HEK293T (cell line): ENCODE measurements around the gene HDLBP.

ENCODE experiments used
- CTCF ChIA-PET: fragments of 350-600 bp; formaldehyde crosslinking; extraction: SDS; loops from one replicate; lab custom pipeline; 2021; ENCODE audit warnings: antibody characterized with exemption, inconsistent platforms; lab: Yijun Ruan, JAX
- POLR2A ChIA-PET: fragments of 350-600 bp; formaldehyde crosslinking; extraction: SDS; loops from one replicate; lab custom pipeline; 2020; ENCODE audit warnings: antibody characterized with exemption, inconsistent platforms; lab: Yijun Ruan, JAX
- DNase-seq: peaks from one replicate; pipeline ENCODE4 v3.0.0; 2012; ENCODE audit warnings: mixed read lengths; ENCODE audit errors: extremely low spot score
- ARNT ChIP-seq: fragments of 450-650 bp; IDR thresholded peaks from 2 replicates; pipeline ENCODE4 v1.6.1; 2017; ENCODE audit warnings: mild to moderate bottlenecking
- BHLHE40 ChIP-seq: fragments of 450-650 bp; IDR thresholded peaks from 2 replicates; pipeline ENCODE4 v1.6.1; 2016; ENCODE audit warnings: mild to moderate bottlenecking, moderate library complexity, borderline replicate concordance
- CTBP1 ChIP-seq: fragments of 450-650 bp; IDR thresholded peaks from 2 replicates; pipeline ENCODE4 v1.6.1; 2016; ENCODE audit warnings: borderline replicate concordance
- ELF4 ChIP-seq: fragments of 450-650 bp; IDR thresholded peaks from 2 replicates; pipeline ENCODE4 v1.6.1; 2017; ENCODE audit warnings: antibody characterized with exemption
- FOXA1 ChIP-seq: fragments of 450-650 bp; IDR thresholded peaks from 2 replicates; pipeline ENCODE4 v1.6.1; 2016; ENCODE audit warnings: mild to moderate bottlenecking
- FOXK2 ChIP-seq: fragments of 450-650 bp; IDR thresholded peaks from 2 replicates; pipeline ENCODE4 v1.6.1; 2016; ENCODE audit warnings: mild to moderate bottlenecking
- FOXM1 ChIP-seq: fragments of 450-650 bp; IDR thresholded peaks from 2 replicates; pipeline ENCODE4 v1.6.1; 2017; ENCODE audit warnings: mild to moderate bottlenecking, borderline replicate concordance
- HDGF ChIP-seq: fragments of 450-650 bp; IDR thresholded peaks from 2 replicates; pipeline ENCODE4 v1.6.1; 2017; ENCODE audit warnings: antibody characterized with exemption, borderline replicate concordance
- L3MBTL2 ChIP-seq: fragments of 450-650 bp; conservative IDR thresholded peaks from 2 replicates; pipeline ENCODE4 v1.6.1; 2016; ENCODE audit warnings: mild to moderate bottlenecking
- LEF1 ChIP-seq: fragments of 450-650 bp; IDR thresholded peaks from 2 replicates; pipeline ENCODE4 v1.6.1; 2017; ENCODE audit warnings: mild to moderate bottlenecking, borderline replicate concordance
- NFRKB ChIP-seq: fragments of 450-650 bp; IDR thresholded peaks from 2 replicates; pipeline ENCODE4 v1.6.1; 2016; ENCODE audit warnings: mild to moderate bottlenecking, moderate library complexity
- SP1 ChIP-seq: fragments of 450-650 bp; IDR thresholded peaks from 2 replicates; pipeline ENCODE4 v1.6.1; 2017
- SUZ12 ChIP-seq: fragments of 450-650 bp; IDR thresholded peaks from 2 replicates; pipeline ENCODE4 v1.6.1; 2016; ENCODE audit warnings: mild to moderate bottlenecking
- TARDBP ChIP-seq: fragments of 450-650 bp; IDR thresholded peaks from 2 replicates; pipeline ENCODE4 v1.6.1; 2016
- ZNF384 ChIP-seq: fragments of 450-650 bp; IDR thresholded peaks from 2 replicates; pipeline ENCODE4 v1.6.1; 2016
- TF ChIP-seq, protein P1 (sequence below): fragments of 450-650 bp; IDR thresholded peaks from 2 replicates; pipeline ENCODE4 v1.6.1; 2016

Gene HDLBP

DNA sequence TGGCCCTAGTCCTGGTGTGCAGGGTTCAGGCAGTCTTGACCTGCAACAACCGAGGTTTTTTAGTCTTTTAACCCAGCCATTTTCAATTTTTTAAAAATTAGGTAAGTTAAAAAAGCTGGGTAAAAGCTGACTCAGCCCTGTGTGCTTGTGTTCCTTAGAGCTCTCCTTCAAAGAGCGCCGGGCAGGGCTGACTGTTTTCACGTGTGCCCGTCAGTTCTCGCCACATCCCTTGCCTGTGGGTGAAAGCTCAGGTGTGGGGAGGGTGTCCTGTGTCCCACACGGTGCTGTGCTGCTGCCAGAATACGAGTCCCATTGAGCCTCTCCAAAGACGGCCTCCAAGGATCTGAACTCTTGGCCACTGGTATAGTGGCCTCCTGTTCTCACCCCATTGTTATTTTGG, 132.3 kb downstream of the HDLBP start:
- TF ChIP-seq FOXM1 (no peak), LEF1 (no peak), BHLHE40 (no peak), ARNT (no peak), ZNF384 (no peak), FOXK2 (no peak), ELF4 (no peak), SUZ12 (no peak), L3MBTL2 (no peak), NFRKB (no peak), CTBP1 (no peak), SP1 (no peak), HDGF (no peak), FOXA1 (no peak)
- TF ChIP-seq, protein P1, sequence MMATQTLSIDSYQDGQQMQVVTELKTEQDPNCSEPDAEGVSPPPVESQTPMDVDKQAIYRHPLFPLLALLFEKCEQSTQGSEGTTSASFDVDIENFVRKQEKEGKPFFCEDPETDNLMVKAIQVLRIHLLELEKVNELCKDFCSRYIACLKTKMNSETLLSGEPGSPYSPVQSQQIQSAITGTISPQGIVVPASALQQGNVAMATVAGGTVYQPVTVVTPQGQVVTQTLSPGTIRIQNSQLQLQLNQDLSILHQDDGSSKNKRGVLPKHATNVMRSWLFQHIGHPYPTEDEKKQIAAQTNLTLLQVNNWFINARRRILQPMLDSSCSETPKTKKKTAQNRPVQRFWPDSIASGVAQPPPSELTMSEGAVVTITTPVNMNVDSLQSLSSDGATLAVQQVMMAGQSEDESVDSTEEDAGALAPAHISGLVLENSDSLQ: no peak
- CTCF ChIA-PET: no interaction called here
- DNase-seq: no peak
- POLR2A ChIA-PET: no interaction called here

DNA sequence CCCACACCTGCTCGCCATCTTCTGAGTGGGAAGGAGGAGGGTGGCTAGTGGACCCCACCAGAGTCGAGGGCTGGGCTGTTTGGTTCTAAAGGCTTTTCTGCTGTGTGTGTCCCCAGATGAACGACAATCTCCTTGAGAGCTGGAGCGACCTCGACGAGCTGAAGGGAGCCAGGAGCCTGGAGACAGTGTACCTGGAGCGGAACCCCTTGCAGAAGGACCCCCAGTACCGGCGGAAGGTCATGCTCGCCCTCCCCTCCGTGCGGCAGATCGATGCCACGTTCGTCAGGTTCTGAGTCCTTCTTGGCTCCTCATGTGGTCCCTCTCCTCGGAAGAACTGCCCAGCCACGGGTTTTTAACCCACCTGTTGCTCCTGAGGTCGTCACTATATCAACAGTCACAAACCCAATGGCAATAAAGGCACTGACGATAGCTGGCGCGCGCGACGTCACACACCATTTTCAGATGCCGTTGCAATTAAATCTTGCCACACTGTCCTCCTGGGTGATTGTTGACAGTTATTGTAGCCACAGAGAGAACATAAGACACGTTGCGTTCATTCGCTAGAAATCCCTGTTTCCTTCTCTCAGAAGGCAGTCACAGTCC, 132.8 kb downstream of the HDLBP start:
- no peak for TF ChIP-seq FOXA1
- TF ChIP-seq, protein P1: no peak
- no peak for DNase-seq
- ChIA-PET POLR2A (no interaction called here), CTCF (no interaction called here)

DNA sequence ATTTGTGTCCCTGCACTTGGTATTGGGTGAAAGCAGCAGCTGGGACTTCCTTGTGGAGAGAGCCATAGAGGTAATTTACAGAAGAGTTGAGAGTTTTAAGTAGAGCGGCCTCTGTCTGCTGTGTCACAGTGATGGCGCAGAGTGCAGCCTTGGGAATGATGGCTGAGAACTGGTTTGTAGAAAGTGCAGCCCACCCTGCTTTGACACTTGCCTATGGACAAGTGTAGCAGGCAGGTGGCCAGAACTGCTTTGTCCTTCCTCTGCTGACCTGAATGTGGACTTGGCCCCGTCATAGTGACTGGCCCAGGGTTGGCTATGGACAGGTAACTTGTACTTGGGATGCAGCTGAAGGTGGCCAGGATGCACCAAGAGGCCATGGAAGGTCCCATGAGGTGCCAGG, 133.3 kb downstream of the HDLBP start:
- DNase-seq: no peak
- CTCF ChIA-PET: no interaction called here
- POLR2A ChIA-PET: no interaction called here
- no peak for TF ChIP-seq L3MBTL2
- TF ChIP-seq FOXM1: no peak
- no peak for TF ChIP-seq CTBP1
- no peak for TF ChIP-seq SP1
- no peak for TF ChIP-seq TARDBP
- TF ChIP-seq LEF1: no peak
- no peak for TF ChIP-seq BHLHE40
- TF ChIP-seq, protein P1: no peak
- TF ChIP-seq SUZ12: no peak

DNA sequence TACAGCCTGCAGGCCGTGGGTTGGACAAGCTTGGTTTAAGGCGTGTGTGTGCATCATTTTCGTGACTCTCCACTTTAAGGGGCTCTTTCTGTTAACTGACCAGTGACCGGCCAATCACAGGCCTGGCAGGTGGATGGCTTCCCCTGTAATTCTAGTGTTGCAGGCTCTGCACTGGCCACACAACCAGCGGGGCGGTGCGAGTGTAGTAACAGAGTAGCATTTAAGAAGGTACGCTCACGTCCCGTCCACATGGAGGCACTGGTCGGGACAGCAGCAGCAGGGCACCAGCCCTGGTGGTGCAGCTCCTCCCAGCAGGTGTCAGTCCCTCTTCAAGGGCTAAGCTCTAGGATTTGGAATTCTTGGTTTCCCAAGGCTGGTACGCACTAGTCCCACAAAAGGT, 135.0 kb downstream of the HDLBP start:
- TF ChIP-seq FOXM1 (no peak), ZNF384 (no peak), ARNT (no peak), LEF1 (no peak), SUZ12 (no peak), FOXK2 (no peak), TARDBP (no peak), L3MBTL2 (no peak), BHLHE40 (no peak), CTBP1 (no peak), NFRKB (no peak), HDGF (no peak)
- TF ChIP-seq, protein P1: no peak
- ChIA-PET POLR2A (no interaction called here), CTCF (no interaction called here)
- no peak for DNase-seq

DNA sequence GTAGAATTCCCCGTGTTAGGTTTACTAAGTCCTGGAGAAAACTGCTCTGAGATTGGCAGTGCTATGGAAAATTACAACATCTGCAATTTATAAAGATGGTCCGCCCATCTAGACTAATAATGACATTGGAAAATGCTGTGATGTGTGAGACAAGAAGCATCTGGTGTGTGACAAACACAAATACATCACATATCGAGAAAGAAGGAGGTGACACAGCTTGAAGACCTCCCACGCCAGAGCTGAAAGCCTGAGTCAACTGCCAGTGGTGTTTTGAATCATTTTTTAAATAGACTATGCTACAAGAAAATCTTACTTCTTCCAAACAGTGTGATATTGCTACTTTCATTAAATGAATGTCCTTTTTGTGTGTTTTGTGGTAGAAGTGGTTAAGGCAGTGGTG, 135.6 kb downstream of the HDLBP start:
- ChIA-PET POLR2A (no interaction called here), CTCF (no interaction called here)
- DNase-seq: no peak
- TF ChIP-seq ELF4 (no peak), BHLHE40 (no peak), NFRKB (no peak), SUZ12 (no peak), SP1 (no peak), TARDBP (no peak), FOXK2 (no peak), ZNF384 (no peak), CTBP1 (no peak)
- TF ChIP-seq, protein P1: no peak

DNA sequence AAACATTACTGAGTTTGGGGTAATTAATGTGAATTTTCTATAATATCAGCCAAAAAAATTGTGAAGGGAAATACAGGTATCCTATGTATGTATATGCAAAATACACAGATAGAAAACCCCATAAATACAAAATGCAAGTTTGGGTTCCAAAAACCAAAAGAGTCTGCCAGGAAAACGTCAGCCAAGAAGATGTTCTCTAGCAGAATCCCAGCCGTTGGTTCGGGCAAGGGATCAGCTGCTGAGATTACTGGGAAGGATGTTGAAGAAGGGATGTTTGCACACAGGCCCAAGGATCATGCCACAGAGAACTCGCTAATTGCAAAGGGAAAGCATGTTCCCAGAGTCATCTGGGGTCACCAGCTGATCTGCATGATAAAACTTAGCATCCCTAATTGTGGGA, 136.5 kb downstream of the HDLBP start:
- POLR2A ChIA-PET: no interaction called here

More for the DNA sequence above, 136.5 kb downstream of the HDLBP start:
- TF ChIP-seq HDGF (no peak), FOXK2 (no peak), SP1 (no peak), NFRKB (no peak), BHLHE40 (no peak), ELF4 (no peak), FOXA1 (no peak), CTBP1 (no peak), FOXM1 (no peak), ARNT (no peak), LEF1 (no peak), ZNF384 (no peak), TARDBP (no peak), L3MBTL2 (no peak), SUZ12 (no peak)
- TF ChIP-seq, protein P1: no peak
- no peak for DNase-seq
- CTCF ChIA-PET: no interaction called here
